B cell (primary cell): ENCODE data around the gene RIPOR1. TPM values are rescaled to one million over a fixed set of nuclear protein-coding genes. Genes with fewer than 3 reads are reported as not detected.

Experiments
- ATAC-seq: fragments of 200-7000 bp; cut with Tn5 transposase; one replicate; pipeline ENCODE4 v1.10.0; 2021; ENCODE audit warnings: low read depth, mild to moderate bottlenecking, moderate number of reproducible peaks, moderate library complexity
- CTCF ChIA-PET: fragments of 350-600 bp; sonication (Branson Sonifier 250); formaldehyde crosslinking; loops from one replicate; lab custom pipeline; 2021; ENCODE audit warnings: antibody characterized with exemption, inconsistent platforms; lab: Charles Lee
- POLR2A ChIA-PET: fragments of 350-600 bp; sonication (Branson Sonifier 250); formaldehyde crosslinking; loops from one replicate; lab custom pipeline; 2021; ENCODE audit warnings: antibody characterized with exemption; lab: Charles Lee
- DNase-seq: peaks from one replicate; pipeline ENCODE4 v3.0.0; 2013
- H2AFZ ChIP-seq: 2 replicates; pipeline ENCODE4 v1.6.1; 2012; ENCODE audit warnings: mild to moderate bottlenecking, low read depth, low read length; ENCODE audit not compliant: insufficient read depth, poor library complexity, severe bottlenecking
- H3K27ac ChIP-seq, 2 donors: 1 replicate in 1 of 2; 2 replicates in 1 of 2; pipeline ENCODE4 v1.5.1; 2012 to 2013; ENCODE audit warnings: low read length in 2 of 2, mild to moderate bottlenecking in 2 of 2, moderate library complexity in 1 of 2
- H3K27me3 ChIP-seq, 4 experiments: fragments of 200-600 bp in 1 of 4; sonication (generic) in 1 of 4; replicated peaks in 1 of 4; 1 replicate in 2 of 4; 2 replicates in 2 of 4; pipeline versions ENCODE4 v1.6.1 to v1.7.0; 2013 to 2016; ENCODE audit warnings: low read length in 3 of 4, mild to moderate bottlenecking in 2 of 4, mixed read lengths in 1 of 4, moderate library complexity in 1 of 4; ENCODE audit not compliant: insufficient read depth in 4 of 4, control insufficient read depth in 3 of 4; ENCODE audit errors: control extremely low read depth in 1 of 4
- H3K36me3 ChIP-seq, 2 experiments: replicated peaks in 1 of 2; 1 replicate in 1 of 2; 2 replicates in 1 of 2; pipeline versions ENCODE4 v1.6.1 to v1.7.1; 2013; ENCODE audit warnings: low read length in 1 of 2; ENCODE audit not compliant: insufficient read depth in 2 of 2, control insufficient read depth in 1 of 2; ENCODE audit errors: control extremely low read depth in 1 of 2, extremely low read depth in 1 of 2
- H3K4me1 ChIP-seq, 2 donors: fragments of 200-600 bp in 1 of 2; sonication (generic) in 1 of 2; 1 replicate in 1 of 2; 2 replicates in 1 of 2; pipeline versions ENCODE4 v1.5.1 to v1.6.1; 2013 to 2017; ENCODE audit warnings: low read length in 2 of 2; ENCODE audit not compliant: control insufficient read depth in 2 of 2, insufficient read depth in 2 of 2
- H3K4me2 ChIP-seq: replicated peaks from 2 replicates; pipeline ENCODE3; 2012; ENCODE audit warnings: mild to moderate bottlenecking, low read depth, low read length; ENCODE audit not compliant: poor library complexity, severe bottlenecking
- H3K4me3 ChIP-seq, 5 experiments: fragments of 200-600 bp in 1 of 5; sonication (generic) in 1 of 5; 1 replicate in 3 of 5; 2 replicates in 2 of 5; pipeline versions ENCODE4 v1.5.1 to v1.7.0; 2011 to 2016; ENCODE audit warnings: low read length in 4 of 5, mild to moderate bottlenecking in 4 of 5, low read depth in 2 of 5, control low read depth in 1 of 5, moderate library complexity in 1 of 5; ENCODE audit not compliant: insufficient read depth in 1 of 5; ENCODE audit errors: control extremely low read depth in 1 of 5, extremely low read depth in 1 of 5
- H3K79me2 ChIP-seq: fragments of 200-600 bp; sonication (generic); one replicate; pipeline ENCODE4 v1.6.0; 2016; ENCODE audit warnings: low read length; ENCODE audit not compliant: control insufficient read depth, insufficient read depth
- H3K9ac ChIP-seq: fragments of 200-600 bp; sonication (generic); 2 replicates; pipeline ENCODE4 v1.6.1; 2017; ENCODE audit warnings: mild to moderate bottlenecking, low read length, moderate library complexity
- H3K9me3 ChIP-seq, 3 donors: one replicate each; pipeline versions ENCODE4 v1.6.1 to v1.7.1; 2013; ENCODE audit warnings: low read length in 2 of 3; ENCODE audit not compliant: control insufficient read depth in 2 of 3, insufficient read depth in 1 of 3; ENCODE audit errors: control extremely low read depth in 1 of 3
- H4K20me1 ChIP-seq: 2 replicates; pipeline ENCODE4 v1.6.0; 2012; ENCODE audit warnings: mild to moderate bottlenecking, low read length; ENCODE audit not compliant: insufficient read depth, control insufficient read depth, poor library complexity, severe bottlenecking
- H3K27ac Mint-ChIP-seq: one replicate; pipeline ENCODE4 v1.8.0; 2021; ENCODE audit warnings: mixed read lengths
- H3K27me3 Mint-ChIP-seq: one replicate; pipeline ENCODE4 v1.8.0; 2021; ENCODE audit warnings: mixed read lengths
- H3K4me1 Mint-ChIP-seq: one replicate; pipeline ENCODE4 v1.8.0; 2021; ENCODE audit warnings: mixed read lengths
- H3K4me3 Mint-ChIP-seq: one replicate; pipeline ENCODE4 v1.8.0; 2021; ENCODE audit warnings: mixed read lengths
- H3K9me3 Mint-ChIP-seq: one replicate; pipeline ENCODE4 v1.8.0; 2022; ENCODE audit warnings: mixed read lengths; ENCODE audit not compliant: insufficient read depth
- EZH2 ChIP-seq: IDR thresholded peaks from 2 replicates; pipeline ENCODE4 v1.6.1; 2012; ENCODE audit warnings: borderline replicate concordance, low read depth, mild to moderate bottlenecking, moderate library complexity, low read length; ENCODE audit not compliant: insufficient read depth, poor library complexity, severe bottlenecking
- WGBS: methylation state at CpG from one replicate; pipeline ENCODE4 v1.1.5; 2013; ENCODE audit warnings: missing lambda C conversion rate; ENCODE audit not compliant: insufficient coverage; 5-methylcytosine and 5-hydroxymethylcytosine counted together
- intact Hi-C: fragments of 100-400 bp; cut with micrococcal nuclease; formaldehyde crosslinking; loops from one replicate; pipeline ENCODE4 v1.10.0; 2022
- polyA plus RNA-seq: library from polyadenylated mRNA; depleted of rRNA; stranded (reverse); fragments of >200 nt; gene quantifications from 2 replicates; pipeline ENCODE4 v1.2.3, GENCODE V29; 2012
- total RNA-seq, 2 donors: library from RNA; stranded (reverse); fragments of 120-200 nt in 1 of 2; gene quantifications; 1 replicate in 1 of 2; 2 replicates in 1 of 2; pipeline versions ENCODE4 v1.2.3 to v1.2.4, GENCODE V29; 2013 to 2022
- TF ChIP-seq, protein P1 (sequence below): fragments of 200-600 bp; IDR thresholded peaks from one replicate; pipeline ENCODE4 v1.8.0; 2022; ENCODE audit warnings: antibody characterized with exemption, mild to moderate bottlenecking

Gene RIPOR1
- total and polyA plus RNA-seq, 2 donors (not counting 1 experiment from before 2014, with no cell fraction given) = 124 to 363 TPM

GRCh38 chr16:67530013-67530939 is 1.6 kb downstream of the RIPOR1 start:
- peaks cover 70% of the 10 kb centered on the region for H3K79me2 ChIP-seq
- peak overlapping the region; percentile 45 for H2AFZ ChIP-seq
- ATAC-seq (peak; percentile 59), DNase-seq (peak; percentile 94)
- CTCF ChIA-PET = interaction anchor here (0.9 to 12.8 kb wide), 9 partner anchors 10 to 115 kb away, joined by 3 to 178 read pairs (median 12); partner anchors contain the start of genes ATP6V0D1, CARMIL2 and CTCF
- H3K4me1 ChIP-seq = peaks cover 38 to 70% of the 10 kb centered on the region in 2 donors
- Mint-ChIP-seq H3K4me3 (peak overlapping the region; percentile 95), H3K4me1 (peaks cover 63% of the 10 kb centered on the region), H3K27me3 (no peaks in the 10 kb centered on the region), H3K9me3 (no peaks in the 10 kb centered on the region), H3K27ac (peak overlapping the region; percentile 98)
- POLR2A ChIA-PET = interaction anchor here (0.6 to 10.2 kb wide), 18 partner anchors 9 to 590 kb away, joined by 3 to 83 read pairs (median 6); partner anchors contain the start of genes ACD, ATP6V0D1, CARMIL2 and CTCF
- H4K20me1 ChIP-seq = peaks cover 24% of the 10 kb centered on the region
- peak overlapping the region; percentile 65 to 92 (median 85) for H3K4me3 ChIP-seq
- H3K27me3 ChIP-seq = no peaks in the 10 kb centered on the region
- TF ChIP-seq, protein P1, sequence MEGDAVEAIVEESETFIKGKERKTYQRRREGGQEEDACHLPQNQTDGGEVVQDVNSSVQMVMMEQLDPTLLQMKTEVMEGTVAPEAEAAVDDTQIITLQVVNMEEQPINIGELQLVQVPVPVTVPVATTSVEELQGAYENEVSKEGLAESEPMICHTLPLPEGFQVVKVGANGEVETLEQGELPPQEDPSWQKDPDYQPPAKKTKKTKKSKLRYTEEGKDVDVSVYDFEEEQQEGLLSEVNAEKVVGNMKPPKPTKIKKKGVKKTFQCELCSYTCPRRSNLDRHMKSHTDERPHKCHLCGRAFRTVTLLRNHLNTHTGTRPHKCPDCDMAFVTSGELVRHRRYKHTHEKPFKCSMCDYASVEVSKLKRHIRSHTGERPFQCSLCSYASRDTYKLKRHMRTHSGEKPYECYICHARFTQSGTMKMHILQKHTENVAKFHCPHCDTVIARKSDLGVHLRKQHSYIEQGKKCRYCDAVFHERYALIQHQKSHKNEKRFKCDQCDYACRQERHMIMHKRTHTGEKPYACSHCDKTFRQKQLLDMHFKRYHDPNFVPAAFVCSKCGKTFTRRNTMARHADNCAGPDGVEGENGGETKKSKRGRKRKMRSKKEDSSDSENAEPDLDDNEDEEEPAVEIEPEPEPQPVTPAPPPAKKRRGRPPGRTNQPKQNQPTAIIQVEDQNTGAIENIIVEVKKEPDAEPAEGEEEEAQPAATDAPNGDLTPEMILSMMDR = no peak
- no peak for TF ChIP-seq EZH2
- peak overlapping the region; percentile 96 for H3K4me2 ChIP-seq
- intact Hi-C loops = loop anchor here (1.0 to 2.0 kb wide), 5 partner anchors 9 to 130 kb away; partner anchors contain the start of genes ACD, ATP6V0D1, CTCF and PARD6A
- H3K27ac ChIP-seq = peak overlapping the region; percentile 96 to 100
- no peaks in the 10 kb centered on the region for H3K9me3 ChIP-seq
- WGBS = under 1% methylated on average over 44 of the region's 48 CpGs
- peak overlapping the region; percentile 89 for H3K9ac ChIP-seq
- peaks cover 0 to 10% of the 10 kb centered on the region in 2 experiments for H3K36me3 ChIP-seq
